Measurements from ENCODE around the gene ATRNL1. TPM values are rescaled to one million over a fixed set of nuclear protein-coding genes. Genes with fewer than 3 reads are reported as not detected.

Gene ATRNL1
- total and polyA plus RNA-seq, 2 of the 8 experiments (the other 6 are each of a cell fraction or from before 2014, with no cell fraction given): 5.1 to 17.6 TPM

- no peak overlapping the region for H2AFZ ChIP-seq (ENCODE audit: low read length)
- FAIRE-seq (no peak), DNase-seq (ENCODE audit: low read depth in 1 of 2, low spot score in 2 of 2) (no peak)
- H3K27me3 ChIP-seq (replicated peaks in 1 of 4; ENCODE audit: control insufficient read depth in 3 of 4, extremely low read depth in 1 of 4, insufficient read depth in 3 of 4, low read length in 3 of 4): no peaks in the 10 kb centered on the region
- H3K9ac ChIP-seq (replicated peaks in 1 of 4; ENCODE audit: extremely low read depth in 1 of 4, low read depth in 3 of 4, low read length in 3 of 4): no peak overlapping the region
- no peaks in the 10 kb centered on the region for H3K79me2 ChIP-seq (ENCODE audit: control insufficient read depth in 1 of 2, insufficient read depth in 2 of 2, low read length in 2 of 2)
- POLR2A ChIA-PET (ENCODE audit: partially characterized antibody): no interaction called here
- no peak overlapping the region for H2BK12ac ChIP-seq (ENCODE audit: low read depth, low read length)
- H3K56ac ChIP-seq (replicated peaks; ENCODE audit: insufficient read length, low read depth, low read length): no peak overlapping the region
- CTCF ChIA-PET (ENCODE audit: partially characterized antibody): interaction anchor here (0.7 kb wide), 1 partner anchor 14 kb away, joined by 3 read pairs; no protein-coding TSS in a partner anchor
- whole genome bisulfite sequencing, 2 experiments (ENCODE audit: extremely low coverage in 1 of 2, insufficient coverage in 1 of 2, insufficient read length in 1 of 2, insufficient replicate concordance in 2 of 2, low coverage in 1 of 2, low lambda C conversion rate in 2 of 2, missing lambda C conversion rate in 1 of 2): 86% methylated on average over 1 of the region's 1 CpG; no CpG with 5 or more reads in 1 of the 2 experiments
- peaks cover 0 to 2% (median 0%) of the 10 kb centered on the region in 4 experiments; a peak in 1 of 7 replicates for H3K4me1 ChIP-seq (replicated peaks in 1 of 4; ENCODE audit: control insufficient read depth in 3 of 4, insufficient read depth in 4 of 4, low read length in 3 of 4)
- no peaks in the 10 kb centered on the region for H3K79me1 ChIP-seq (ENCODE audit: low read depth, low read length)
- H3K4ac ChIP-seq (replicated peaks; ENCODE audit: insufficient read length, low read depth, low read length): no peak overlapping the region
- no peak overlapping the region for H3K27ac ChIP-seq (ENCODE audit: low read depth, low read length)
- no peaks in the 10 kb centered on the region for H3K9me3 ChIP-seq (ENCODE audit: insufficient read depth in 2 of 2, low read depth in 1 of 2, low read length in 1 of 2)
- no peak overlapping the region for H4K91ac ChIP-seq (replicated peaks; ENCODE audit: insufficient read length, low read length)
- no peak overlapping the region for H2BK15ac ChIP-seq (ENCODE audit: low read length)
- no peak overlapping the region for H2AK5ac ChIP-seq (ENCODE audit: low read depth, low read length)
- H3K23me2 ChIP-seq (ENCODE audit: low read depth, low read length): no peaks in the 10 kb centered on the region
- no peak overlapping the region for H2BK5ac ChIP-seq (ENCODE audit: low read depth, low read length)
- H2BK120ac ChIP-seq (replicated peaks; ENCODE audit: low read depth, low read length): no peak overlapping the region
- no peaks in the 10 kb centered on the region for H3K36me3 ChIP-seq (ENCODE audit: control insufficient read depth in 2 of 4, insufficient read depth in 4 of 4, low read length in 3 of 4)
- no peak overlapping the region for H4K8ac ChIP-seq (ENCODE audit: extremely low read depth, insufficient read depth, low read length)
- H3K18ac ChIP-seq (ENCODE audit: extremely low read depth, low read length): no peak overlapping the region
- no peak overlapping the region for H3K23ac ChIP-seq (ENCODE audit: insufficient read length)
- no peak overlapping the region for H4K5ac ChIP-seq (ENCODE audit: insufficient read length, low read depth, low read length)
- H4K20me1 ChIP-seq (replicated peaks in 1 of 2; ENCODE audit: control insufficient read depth in 1 of 2, insufficient read depth in 2 of 2, low read length in 2 of 2): no peaks in the 10 kb centered on the region
- H3K4me2 ChIP-seq (ENCODE audit: insufficient read depth in 1 of 2, low read depth in 2 of 2, low read length in 2 of 2): no peak overlapping the region
- H2BK20ac ChIP-seq (ENCODE audit: low read length): no peak overlapping the region
- no peak overlapping the region for H3K14ac ChIP-seq (ENCODE audit: insufficient read length)
- no peak overlapping the region for H3K4me3 ChIP-seq (ENCODE audit: extremely low read depth in 1 of 4, insufficient read depth in 2 of 4, low read depth in 3 of 4, low read length in 4 of 4)
- TF ChIP-seq, protein P1, sequence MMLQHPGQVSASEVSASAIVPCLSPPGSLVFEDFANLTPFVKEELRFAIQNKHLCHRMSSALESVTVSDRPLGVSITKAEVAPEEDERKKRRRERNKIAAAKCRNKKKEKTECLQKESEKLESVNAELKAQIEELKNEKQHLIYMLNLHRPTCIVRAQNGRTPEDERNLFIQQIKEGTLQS (IDR thresholded peaks at IDR 0.05; ENCODE audit: insufficient read depth, low read depth, low read length): no peak
- TF ChIP-seq BRCA1 (IDR thresholded peaks at IDR 0.05; ENCODE audit: low read depth, low read length) (no peak), SIRT6 (IDR thresholded peaks at IDR 0.05; ENCODE audit: low read length) (no peak), SRF (IDR thresholded peaks at IDR 0.05; ENCODE audit: low read depth, low read length) (no peak)
Observed at GRCh38 chr10:115384665-115385064, 291.5 kb downstream of the ATRNL1 start.

All from H1 (cell line).